Astrocyte (in vitro differentiated cells and primary cell): ENCODE data around the gene PROX2.

Experiments used
- CTCF ChIP-seq: IDR thresholded peaks from 2 replicates; pipeline ENCODE4 v1.5.1; 2011; ENCODE audit warnings: low read depth, mild to moderate bottlenecking, inconsistent platforms, low read length, moderate library complexity; ENCODE audit not compliant: insufficient read depth
- EZH2 ChIP-seq: IDR thresholded peaks from 2 replicates; pipeline ENCODE4 v1.6.1; 2012; ENCODE audit warnings: mild to moderate bottlenecking, low read length, inconsistent platforms; ENCODE audit not compliant: insufficient read depth

- TF ChIP-seq EZH2 = no peak
- no peak for TF ChIP-seq CTCF
Observed at GRCh38 chr14:74921987-74922751, 46.2 kb upstream of the PROX2 start.
